Ureter (tissue), 1 donor: Measurements from ENCODE around the gene CFAP99. TPM values are rescaled to one million over a fixed set of nuclear protein-coding genes. Genes with fewer than 3 reads are reported as not detected.

Source experiments
- DNase-seq: peaks from one replicate; pipeline ENCODE4 v3.0.0-alpha.2; 2020; ENCODE audit warnings: low spot score
- total RNA-seq: library from RNA; stranded (reverse); gene quantifications from one replicate; pipeline ENCODE4 v1.2.4, GENCODE V29; 2023
- donor health status: DM: yes; HTN: yes; CAD: no.

The CFAP99 gene
- total RNA-seq, 1 donor from 2014 or later, result not detected

- no peak for DNase-seq
Observed at GRCh38 chr4:2501034-2501594, 82.4 kb downstream of the CFAP99 start.

GRCh38 chr4:2503809-2504208 lies 85.1 kb downstream of the CFAP99 start:
- DNase-seq, result no peak

- no peak for DNase-seq
Observed at GRCh38 chr4:2507259-2507658, 88.5 kb downstream of the CFAP99 start.

- DNase-seq, result no peak
Observed at GRCh38 chr4:2507855-2508254, 89.1 kb downstream of the CFAP99 start.

GRCh38 chr4:2510351-2511259 lies 91.8 kb downstream of the CFAP99 start:
- no peak for DNase-seq

GRCh38 chr4:2511645-2512131 lies 92.9 kb downstream of the CFAP99 start:
- DNase-seq, result no peak

Other genes with a start within 250 kb of the CFAP99 start
- gene HAUS3, start 176.8 kb upstream of the CFAP99 start, total RNA-seq, result 13.2 TPM
- 3.1 TPM for gene POLN, start 176.8 kb upstream of the CFAP99 start, total RNA-seq
- 34.5 TPM for gene MXD4, start 156.8 kb upstream of the CFAP99 start, total RNA-seq
- gene ZFYVE28, start 310 bp upstream of the CFAP99 start, total RNA-seq, result 19.8 TPM
- 76.9 TPM for gene RNF4, start 50.2 kb downstream of the CFAP99 start, total RNA-seq
- gene FAM193A, start 117.7 kb downstream of the CFAP99 start, total RNA-seq, result 36.2 TPM